ENCODE measurements around the gene MBOAT7.

The MBOAT7 gene

DNA sequence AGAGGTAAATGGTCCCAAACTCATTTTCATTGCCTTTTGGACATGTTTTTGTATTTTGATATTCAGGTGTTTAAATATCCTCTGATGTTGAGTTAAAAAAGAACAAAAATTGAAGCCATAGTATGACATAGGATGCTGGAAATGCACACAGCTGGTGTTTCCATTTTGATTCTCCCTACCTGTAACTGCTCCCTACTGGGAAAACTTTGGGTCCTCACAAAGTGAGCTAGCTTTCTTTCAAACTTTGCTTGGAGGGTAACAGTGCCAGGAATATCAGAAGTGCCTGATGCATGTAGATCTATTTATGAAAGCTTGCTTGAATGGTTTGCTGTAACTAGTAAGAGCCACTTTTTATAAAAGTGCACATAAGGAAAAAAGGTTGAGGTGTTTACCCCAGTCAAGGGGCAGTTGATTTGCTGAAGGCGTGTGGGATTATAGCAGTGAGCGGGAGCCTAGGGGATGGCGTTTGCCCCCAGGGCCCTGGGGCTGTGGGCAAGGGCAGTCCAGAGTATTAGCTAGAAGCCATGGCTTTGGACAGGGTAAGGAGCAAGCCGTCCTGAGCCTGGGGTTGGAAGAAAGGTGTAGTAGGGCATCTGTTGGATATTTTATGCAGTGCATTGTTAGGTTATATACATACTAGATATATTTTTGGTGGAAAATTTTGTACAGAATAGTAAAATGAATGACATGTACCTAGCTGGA, 15.5 kb upstream of the MBOAT7 start:
- DNase-seq (ENCODE audit: low read depth): peak; percentile 17
- TF ChIP-seq, protein P1, sequence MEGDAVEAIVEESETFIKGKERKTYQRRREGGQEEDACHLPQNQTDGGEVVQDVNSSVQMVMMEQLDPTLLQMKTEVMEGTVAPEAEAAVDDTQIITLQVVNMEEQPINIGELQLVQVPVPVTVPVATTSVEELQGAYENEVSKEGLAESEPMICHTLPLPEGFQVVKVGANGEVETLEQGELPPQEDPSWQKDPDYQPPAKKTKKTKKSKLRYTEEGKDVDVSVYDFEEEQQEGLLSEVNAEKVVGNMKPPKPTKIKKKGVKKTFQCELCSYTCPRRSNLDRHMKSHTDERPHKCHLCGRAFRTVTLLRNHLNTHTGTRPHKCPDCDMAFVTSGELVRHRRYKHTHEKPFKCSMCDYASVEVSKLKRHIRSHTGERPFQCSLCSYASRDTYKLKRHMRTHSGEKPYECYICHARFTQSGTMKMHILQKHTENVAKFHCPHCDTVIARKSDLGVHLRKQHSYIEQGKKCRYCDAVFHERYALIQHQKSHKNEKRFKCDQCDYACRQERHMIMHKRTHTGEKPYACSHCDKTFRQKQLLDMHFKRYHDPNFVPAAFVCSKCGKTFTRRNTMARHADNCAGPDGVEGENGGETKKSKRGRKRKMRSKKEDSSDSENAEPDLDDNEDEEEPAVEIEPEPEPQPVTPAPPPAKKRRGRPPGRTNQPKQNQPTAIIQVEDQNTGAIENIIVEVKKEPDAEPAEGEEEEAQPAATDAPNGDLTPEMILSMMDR (IDR thresholded peaks at IDR 0.05; ENCODE audit: insufficient read depth, low read depth, low read length, missing control alignments): no peak
- peak overlapping the region; percentile 80 for H3K4me3 ChIP-seq (ENCODE audit: low read depth, low read length)

- TF ChIP-seq, protein P1 (IDR thresholded peaks at IDR 0.05; ENCODE audit: insufficient read depth, low read depth, low read length, missing control alignments): no peak
- peak overlapping the region; percentile 80 for H3K4me3 ChIP-seq (ENCODE audit: low read depth, low read length)
- DNase-seq (ENCODE audit: low read depth): no peak
Measured at GRCh38 chr19:54203151-54203611, 13.8 kb upstream of the MBOAT7 start.

- TF ChIP-seq, protein P1 (IDR thresholded peaks at IDR 0.05; ENCODE audit: insufficient read depth, low read depth, low read length, missing control alignments): no peak
- peak overlapping the region; percentile 80 for H3K4me3 ChIP-seq (ENCODE audit: low read depth, low read length)
- DNase-seq (ENCODE audit: low read depth): peak; percentile 61
Measured at GRCh38 chr19:54201980-54202379, 12.6 kb upstream of the MBOAT7 start.

GRCh38 chr19:54201172-54201701, 11.9 kb upstream of the MBOAT7 start:
- no peak for DNase-seq (ENCODE audit: low read depth)
- TF ChIP-seq, protein P1 (IDR thresholded peaks at IDR 0.05; ENCODE audit: insufficient read depth, low read depth, low read length, missing control alignments): no peak
- peak overlapping the region; percentile 80 for H3K4me3 ChIP-seq (ENCODE audit: low read depth, low read length)

DNA sequence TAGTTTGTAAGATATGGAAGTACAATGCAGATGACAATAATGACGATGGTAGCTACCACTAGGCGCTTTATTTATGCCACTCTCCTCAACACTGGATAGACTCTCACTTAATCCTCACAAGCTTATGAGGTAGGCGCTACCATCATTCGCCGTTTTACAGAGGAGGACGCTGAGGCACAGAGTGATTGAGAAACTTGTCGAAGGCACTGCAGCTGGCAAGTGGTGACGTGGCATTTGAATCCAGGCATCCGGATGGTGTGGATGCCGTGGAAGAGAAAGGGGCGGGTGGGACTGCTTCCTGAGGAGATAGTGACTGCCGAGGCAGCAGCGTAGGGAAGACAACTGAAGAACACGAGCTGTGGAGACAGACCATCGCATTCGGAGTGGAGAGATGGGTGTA, 10.0 kb upstream of the MBOAT7 start:
- no peak for DNase-seq (ENCODE audit: low read depth)
- no peak overlapping the region for H3K4me3 ChIP-seq (ENCODE audit: low read depth, low read length)
- TF ChIP-seq, protein P1 (IDR thresholded peaks at IDR 0.05; ENCODE audit: insufficient read depth, low read depth, low read length, missing control alignments): no peak

DNA sequence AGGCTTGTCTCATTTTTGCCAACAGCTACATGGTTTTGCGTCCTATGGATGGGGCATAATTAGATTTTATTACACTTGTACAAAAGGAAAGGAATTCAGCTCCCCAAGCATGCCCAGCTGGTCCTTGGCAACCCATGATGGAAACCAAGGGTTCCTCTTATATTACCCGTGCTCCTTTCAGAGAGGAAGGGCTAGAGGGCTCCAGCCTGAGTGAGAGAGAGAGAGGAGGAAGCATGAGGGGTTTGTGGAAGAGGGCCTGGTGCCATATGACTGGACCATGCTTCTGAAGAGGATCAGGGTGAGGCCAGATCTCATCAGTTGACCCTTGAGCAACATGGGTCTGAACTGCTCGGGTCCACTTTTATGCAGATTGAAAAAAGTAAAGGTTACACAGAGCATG, 7.7 kb upstream of the MBOAT7 start:
- no peak for DNase-seq (ENCODE audit: low read depth)
- TF ChIP-seq, protein P1 (IDR thresholded peaks at IDR 0.05; ENCODE audit: insufficient read depth, low read depth, low read length, missing control alignments): no peak
- no peak overlapping the region for H3K4me3 ChIP-seq (ENCODE audit: low read depth, low read length)

Measured in GM12865 (cell line).